Measurements from ENCODE around the gene EML3.
A peak's percentile ranks its signal among the peaks of the same experiment; 100 is the strongest.
"Not testable (repeated sequence)": the region's sequence is repeated elsewhere in the genome, so short reads cannot be mapped to it uniquely, and the experiment has no call there.

EML3 gene

GRCh38 chr11:62644220-62644619, 31.6 kb upstream of the EML3 start:
- H3K4me3 Mint-ChIP-seq: peak overlapping the region; percentile 98
- H3K36me3 Mint-ChIP-seq (ENCODE audit: low read depth): peaks cover 78% of the 10 kb centered on the region
- H3K4me1 Mint-ChIP-seq (ENCODE audit: low read depth): peaks cover 48% of the 10 kb centered on the region
- peak overlapping the region; percentile 76 for H3K27ac Mint-ChIP-seq
- no peaks in the 10 kb centered on the region for H3K27me3 Mint-ChIP-seq
- no peak for DNase-seq
- no peaks in the 10 kb centered on the region for H3K9me3 Mint-ChIP-seq

- Mint-ChIP-seq H3K27me3 (no peaks in the 10 kb centered on the region), H3K27ac (peak overlapping the region; percentile 82), H3K36me3 (ENCODE audit: low read depth) (peaks cover 96% of the 10 kb centered on the region), H3K4me3 (no peak overlapping the region), H3K4me1 (ENCODE audit: low read depth) (peaks cover 14% of the 10 kb centered on the region), H3K9me3 (no peaks in the 10 kb centered on the region)
- no peak for DNase-seq
Observed at GRCh38 chr11:62632492-62632891, 19.9 kb upstream of the EML3 start.

- H3K36me3 Mint-ChIP-seq (ENCODE audit: low read depth): peaks cover 92% of the 10 kb centered on the region
Observed at GRCh38 chr11:62627713-62628112, 15.1 kb upstream of the EML3 start.

GRCh38 chr11:62622476-62623089, 10.0 kb upstream of the EML3 start:
- Mint-ChIP-seq H3K36me3 (ENCODE audit: low read depth) (peaks cover 84% of the 10 kb centered on the region), H3K9me3 (no peaks in the 10 kb centered on the region), H3K4me3 (peak overlapping the region; percentile 91), H3K27me3 (no peaks in the 10 kb centered on the region), H3K4me1 (ENCODE audit: low read depth) (peaks cover 26% of the 10 kb centered on the region), H3K27ac (peak overlapping the region; percentile 93)
- no peak for DNase-seq

More at GRCh38 chr11:62627713-62628112, 15.1 kb upstream of the EML3 start:
- Mint-ChIP-seq H3K4me1 (ENCODE audit: low read depth) (no peaks in the 10 kb centered on the region), H3K27ac (no peak overlapping the region), H3K4me3 (no peak overlapping the region), H3K27me3 (no peaks in the 10 kb centered on the region), H3K9me3 (no peaks in the 10 kb centered on the region)
- no peak for DNase-seq

GRCh38 chr11:62621567-62622470, 9.2 kb upstream of the EML3 start, which contains the start of gene B3GAT3:
Gene B3GAT3 (minus strand): TSS chr11:62621986. CDS start chr11:62621947, 39 bp downstream.
- peaks cover 83% of the 10 kb centered on the region for H3K36me3 Mint-ChIP-seq (ENCODE audit: low read depth)
- no peaks in the 10 kb centered on the region for H3K9me3 Mint-ChIP-seq
- H3K27ac Mint-ChIP-seq: peak within 1 kb of the TSS; percentile 95
- no peaks in the 10 kb centered on the region for H3K27me3 Mint-ChIP-seq
- H3K4me1 Mint-ChIP-seq (ENCODE audit: low read depth): peaks cover 26% of the 10 kb centered on the region
- DNase-seq: peak; percentile 96
- peak within 1 kb of the TSS; percentile 91 for H3K4me3 Mint-ChIP-seq

- peak overlapping the region; percentile 91 for H3K4me3 Mint-ChIP-seq
- H3K36me3 Mint-ChIP-seq (ENCODE audit: low read depth): peaks cover 83% of the 10 kb centered on the region
- peaks cover 31% of the 10 kb centered on the region for H3K4me1 Mint-ChIP-seq (ENCODE audit: low read depth)
- no peak for DNase-seq
- no peaks in the 10 kb centered on the region for H3K9me3 Mint-ChIP-seq
- no peaks in the 10 kb centered on the region for H3K27me3 Mint-ChIP-seq
- peak overlapping the region; percentile 95 for H3K27ac Mint-ChIP-seq
Observed at GRCh38 chr11:62621027-62621566, 8.5 kb upstream of the EML3 start.

- not testable (repeated sequence) for H3K4me3 Mint-ChIP-seq, H3K27me3 Mint-ChIP-seq, DNase-seq, H3K9me3 Mint-ChIP-seq
- Mint-ChIP-seq H3K36me3 (ENCODE audit: low read depth) (peaks cover 69% of the 10 kb centered on the region), H3K4me1 (ENCODE audit: low read depth) (peaks cover 48% of the 10 kb centered on the region), H3K27ac (peak overlapping the region; percentile 76)
Observed at GRCh38 chr11:62616957-62617356, 4.4 kb upstream of the EML3 start.

GRCh38 chr11:62615521-62615920, 2.9 kb upstream of the EML3 start:
- H3K27me3 Mint-ChIP-seq: no peaks in the 10 kb centered on the region
- DNase-seq: no peak
- H3K4me1 Mint-ChIP-seq (ENCODE audit: low read depth): peaks cover 52% of the 10 kb centered on the region
- no peaks in the 10 kb centered on the region for H3K9me3 Mint-ChIP-seq
- peaks cover 72% of the 10 kb centered on the region for H3K36me3 Mint-ChIP-seq (ENCODE audit: low read depth)
- H3K27ac Mint-ChIP-seq: peak overlapping the region; percentile 91
- no peak overlapping the region for H3K4me3 Mint-ChIP-seq

- H3K4me3 Mint-ChIP-seq: peak overlapping the region; percentile 4
- no peaks in the 10 kb centered on the region for H3K27me3 Mint-ChIP-seq
- peak; percentile 69 for DNase-seq
- peaks cover 56% of the 10 kb centered on the region for H3K4me1 Mint-ChIP-seq (ENCODE audit: low read depth)
- no peaks in the 10 kb centered on the region for H3K9me3 Mint-ChIP-seq
- H3K27ac Mint-ChIP-seq: peak overlapping the region; percentile 91
- H3K36me3 Mint-ChIP-seq (ENCODE audit: low read depth): peaks cover 73% of the 10 kb centered on the region
Observed at GRCh38 chr11:62614275-62614674, 1.7 kb upstream of the EML3 start.

- H3K27ac Mint-ChIP-seq: peak overlapping the region; percentile 93
- H3K4me1 Mint-ChIP-seq (ENCODE audit: low read depth): peaks cover 61% of the 10 kb centered on the region
- H3K4me3 Mint-ChIP-seq: no peak overlapping the region
Observed at GRCh38 chr11:62613291-62613778, 760 bp upstream of the EML3 start.

GRCh38 chr11:62611705-62612365, 740 bp downstream of the EML3 start:
- Mint-ChIP-seq H3K9me3 (no peaks in the 10 kb centered on the region), H3K4me1 (ENCODE audit: low read depth) (peaks cover 72% of the 10 kb centered on the region)

More at GRCh38 chr11:62613291-62613778, 760 bp upstream of the EML3 start:
- H3K9me3 Mint-ChIP-seq: no peaks in the 10 kb centered on the region
- H3K36me3 Mint-ChIP-seq (ENCODE audit: low read depth): peaks cover 75% of the 10 kb centered on the region
- no peak for DNase-seq
- no peaks in the 10 kb centered on the region for H3K27me3 Mint-ChIP-seq

GRCh38 chr11:62610814-62611704, 1.5 kb downstream of the EML3 start:
- DNase-seq: no peak
- H3K9me3 Mint-ChIP-seq: no peaks in the 10 kb centered on the region
- H3K27me3 Mint-ChIP-seq: no peaks in the 10 kb centered on the region
- H3K4me3 Mint-ChIP-seq: peak overlapping the region; percentile 99
- peaks cover 76% of the 10 kb centered on the region for H3K36me3 Mint-ChIP-seq (ENCODE audit: low read depth)
- peaks cover 69% of the 10 kb centered on the region for H3K4me1 Mint-ChIP-seq (ENCODE audit: low read depth)
- H3K27ac Mint-ChIP-seq: peak overlapping the region; percentile 99

More at GRCh38 chr11:62611705-62612365, 740 bp downstream of the EML3 start:
- Mint-ChIP-seq H3K27me3 (no peaks in the 10 kb centered on the region), H3K36me3 (ENCODE audit: low read depth) (peaks cover 76% of the 10 kb centered on the region), H3K27ac (peak overlapping the region; percentile 99), H3K4me3 (peak overlapping the region; percentile 99)
- DNase-seq: peak; percentile 77

- H3K36me3 Mint-ChIP-seq (ENCODE audit: low read depth): peaks cover 77% of the 10 kb centered on the region
Observed at GRCh38 chr11:62610403-62610802, 2.2 kb downstream of the EML3 start.

More at GRCh38 chr11:62610403-62610802, 2.2 kb downstream of the EML3 start:
- no peaks in the 10 kb centered on the region for H3K9me3 Mint-ChIP-seq
- DNase-seq: no peak
- H3K27ac Mint-ChIP-seq: peak overlapping the region; percentile 99
- peaks cover 70% of the 10 kb centered on the region for H3K4me1 Mint-ChIP-seq (ENCODE audit: low read depth)
- no peaks in the 10 kb centered on the region for H3K27me3 Mint-ChIP-seq
- H3K4me3 Mint-ChIP-seq: peak overlapping the region; percentile 99

Data from activated T-cell treated with anti-CD3 and anti-CD28 coated beads, Interleukin-2, amount 50 U/mL, for 24 hours (primary cell).